HepG2 (cell line): ENCODE data around the gene ALG11. TPM values are rescaled to one million over a fixed set of nuclear protein-coding genes. Genes with fewer than 3 reads are reported as not detected.
A peak's percentile ranks its signal among the peaks of the same experiment; 100 is the strongest.

ENCODE experiments used
- BRD4 ChIP-seq: sonication (generic); formaldehyde crosslinking; IDR thresholded peaks from 2 replicates; pipeline ENCODE4 v1.4.0; 2020; ENCODE audit warnings: missing genetic modification reagents
- HOXA3 ChIP-seq: sonication (generic); formaldehyde crosslinking; IDR thresholded peaks from 2 replicates; pipeline ENCODE4 v1.5.0; 2020; ENCODE audit warnings: missing genetic modification reagents
- IRF9 ChIP-seq: sonication (generic); formaldehyde crosslinking; IDR thresholded peaks from 2 replicates; pipeline ENCODE4 v1.8.0; 2022; ENCODE audit warnings: missing genetic modification reagents, mild to moderate bottlenecking, borderline replicate concordance
- KIAA2018 ChIP-seq: sonication (generic); formaldehyde crosslinking; IDR thresholded peaks from 2 replicates; pipeline ENCODE4 v1.5.0; 2020; ENCODE audit warnings: mild to moderate bottlenecking, missing genetic modification reagents, borderline replicate concordance
- KLF6 ChIP-seq: IDR thresholded peaks from 2 replicates; pipeline ENCODE4 v1.8.0; 2016; ENCODE audit warnings: missing biosample characterization, missing genetic modification reagents
- MXD4 ChIP-seq: IDR thresholded peaks from 2 replicates; pipeline ENCODE4 v1.6.1; 2016; ENCODE audit warnings: mild to moderate bottlenecking, missing biosample characterization, missing genetic modification reagents
- NFIB ChIP-seq: sonication (generic); formaldehyde crosslinking; IDR thresholded peaks from 2 replicates; pipeline ENCODE4 v1.9.0; 2021; ENCODE audit warnings: missing genetic modification reagents, mild to moderate bottlenecking, borderline replicate concordance
- NFRKB ChIP-seq: fragments of 450-650 bp; IDR thresholded peaks from 2 replicates; pipeline ENCODE4 v1.6.1; 2017
- PAX8 ChIP-seq: sonication (generic); formaldehyde crosslinking; IDR thresholded peaks from 2 replicates; pipeline ENCODE4 v1.8.0; 2022; ENCODE audit warnings: mild to moderate bottlenecking, missing genetic modification reagents, borderline replicate concordance
- RXRB ChIP-seq: IDR thresholded peaks from 2 replicates; pipeline ENCODE4 v1.6.1; 2016; ENCODE audit warnings: borderline replicate concordance, missing genetic modification reagents, missing compliant biosample characterization
- ZNF10 ChIP-seq: sonication (generic); formaldehyde crosslinking; IDR thresholded peaks from 2 replicates; pipeline ENCODE4 v1.4.0; 2020; ENCODE audit warnings: mild to moderate bottlenecking, low read depth, missing genetic modification reagents, borderline replicate concordance
- ZNF20 ChIP-seq: sonication (generic); formaldehyde crosslinking; IDR thresholded peaks from 2 replicates; pipeline ENCODE4 v1.4.0; 2020; ENCODE audit warnings: mild to moderate bottlenecking, moderate library complexity, missing genetic modification reagents
- ZNF335 ChIP-seq: sonication (generic); formaldehyde crosslinking; IDR thresholded peaks from 2 replicates; pipeline ENCODE4 v1.4.0; 2020; ENCODE audit warnings: missing genetic modification reagents
- ZNF687 ChIP-seq: sonication (generic); formaldehyde crosslinking; IDR thresholded peaks from 2 replicates; pipeline ENCODE4 v1.5.1; 2020; ENCODE audit warnings: mild to moderate bottlenecking, missing genetic modification reagents, moderate library complexity
- polyA plus RNA-seq, 8 experiments: library from polyadenylated mRNA; depleted of rRNA in 3 of 8; stranded (reverse) in 7 of 8; unstranded in 1 of 8; fragments of >200 nt; fragmentation: Illumina TruSeq in 4 of 8; extraction: Trizol in 4 of 8; gene quantifications; 2 replicates each; pipeline versions ENCODE4 v1.2.1 to v1.2.3, GENCODE V29; 2011 to 2016; ENCODE audit warnings: low read depth in 4 of 8, missing spikeins in 1 of 8, mixed read lengths in 1 of 8; ENCODE audit not compliant: insufficient read depth in 1 of 8
- total RNA-seq, 5 experiments: library from RNA; depleted of rRNA; stranded (reverse); fragments of >200 nt; fragmentation: Illumina TruSeq; extraction: Trizol; gene quantifications; 2 replicates each; pipeline ENCODE4 v1.2.3, GENCODE V29; 2016; ENCODE audit warnings: low read depth in 1 of 5

The ALG11 gene
- total and polyA plus RNA-seq, 2 of the 13 experiments (the other 11 are each of a cell fraction or from before 2014, with no cell fraction given) = 14.7 to 27.9 TPM

- TF ChIP-seq BRD4 (CRISPR knock-in tag) = no peak
- TF ChIP-seq HOXA3 = peak; percentile 55
- no peak for TF ChIP-seq IRF9
- TF ChIP-seq MXD4 (CRISPR knock-in tag) = no peak
- TF ChIP-seq NFIB (CRISPR knock-in tag) = no peak
- peak; percentile 50; the same call in 1 of the 2 replicates for TF ChIP-seq ZNF687 (CRISPR knock-in tag)
- TF ChIP-seq RXRB = no peak
- TF ChIP-seq NFRKB = no peak
- TF ChIP-seq KIAA2018 (CRISPR knock-in tag) = no peak
- no peak for TF ChIP-seq PAX8
- TF ChIP-seq KLF6 = 0 out of 2 replicates have a peak, but pooled peaks have one; percentile 39
- no peak for TF ChIP-seq ZNF10 (CRISPR knock-in tag)
- no peak for TF ChIP-seq ZNF335 (CRISPR knock-in tag)
- TF ChIP-seq ZNF20 (CRISPR knock-in tag) = no peak
Observed at GRCh38 chr13:51978796-51979556, 33.2 kb upstream of the ALG11 start (continued).
